Purkinje cell (primary cell): ENCODE measurements around the gene PLEKHO1. TPM values are rescaled to one million over a fixed set of nuclear protein-coding genes. Genes with fewer than 3 reads are reported as not detected.

ENCODE experiments used
- polyA plus RNA-seq: library from polyadenylated mRNA; unstranded; fragments of >200 nt; fragmentation: Nextera tagmentation; gene quantifications from 2 replicates; pipeline ENCODE4 v1.2.1, GENCODE V29; 2014

The PLEKHO1 gene
- polyA plus RNA-seq = 2.7 and 2.8 TPM in 2 replicates

GRCh38 chr1:150149271-150150132 is at the start of gene PLEKHO1:
TSS of gene PLEKHO1 (plus strand) at chr1:150149916. CDS start at chr1:150150258, 342 bp downstream.

Other genes with a start within 250 kb of the PLEKHO1 start
- gene SV2A, start 232.1 kb upstream of the PLEKHO1 start, polyA plus RNA-seq = 61.6 and 65.2 TPM in 2 replicates
- gene SF3B4, start 222.1 kb upstream of the PLEKHO1 start, polyA plus RNA-seq = 6.4 and 9.4 TPM in 2 replicates
- gene MTMR11, start 213.0 kb upstream of the PLEKHO1 start, polyA plus RNA-seq = 2.3 and 2.7 TPM in 2 replicates
- gene OTUD7B, start 139.2 kb upstream of the PLEKHO1 start, polyA plus RNA-seq = 3.5 and 3.9 TPM in 2 replicates
- gene VPS45, start 82.1 kb upstream of the PLEKHO1 start, polyA plus RNA-seq = 76.2 and 84.4 TPM in 2 replicates
- 99.2 and 140 TPM in 2 replicates for gene ANP32E, start 86.2 kb downstream of the PLEKHO1 start, polyA plus RNA-seq
- 2.5 and 3.0 TPM in 2 replicates for gene CA14, start 107.9 kb downstream of the PLEKHO1 start, polyA plus RNA-seq
- gene APH1A, start 119.1 kb downstream of the PLEKHO1 start, polyA plus RNA-seq = 0.42 and 0.98 TPM in 2 replicates
- gene C1orf54, start 122.9 kb downstream of the PLEKHO1 start, polyA plus RNA-seq = 45.8 and 52.3 TPM in 2 replicates
- gene CIART, start 132.6 kb downstream of the PLEKHO1 start, polyA plus RNA-seq = 19.1 and 32.2 TPM in 2 replicates
- 359 and 393 TPM in 2 replicates for gene MRPS21, start 143.9 kb downstream of the PLEKHO1 start, polyA plus RNA-seq
- gene PRPF3, start 171.6 kb downstream of the PLEKHO1 start, polyA plus RNA-seq = 10.1 and 13.6 TPM in 2 replicates
- gene RPRD2, start 214.2 kb downstream of the PLEKHO1 start, polyA plus RNA-seq = 7.7 and 9.4 TPM in 2 replicates